GM19372 (cell line): Measurements from ENCODE around the gene RPUSD4.

Source experiments
- ATAC-seq: cut with Tn5 transposase; IDR thresholded peaks from one replicate; pipeline ENCODE4 v1.9.1; 2021; ENCODE audit warnings: mild to moderate bottlenecking, low read depth, moderate library complexity; ENCODE audit not compliant: unreplicated experiment

Gene RPUSD4

DNA sequence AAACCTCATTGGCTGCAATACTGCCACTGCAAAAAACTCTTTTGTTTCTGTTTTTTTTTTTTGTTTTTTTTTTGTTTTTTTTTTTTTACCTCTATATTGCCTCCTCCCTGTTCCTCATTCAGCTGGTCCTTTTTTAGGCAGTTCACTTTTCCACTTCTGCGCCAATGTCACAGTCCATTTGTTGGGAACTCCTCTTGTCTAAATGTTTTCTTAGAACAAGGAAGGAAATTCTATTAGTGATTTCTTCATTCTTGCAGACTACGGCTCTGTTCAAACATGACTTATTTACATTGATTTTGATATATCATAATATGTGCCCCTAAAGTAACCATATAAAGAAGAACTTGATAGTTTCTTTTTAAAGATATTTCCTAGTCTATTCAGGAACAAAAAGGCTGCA lies 3.0 kb upstream of the RPUSD4 start:
- no peak for ATAC-seq

DNA sequence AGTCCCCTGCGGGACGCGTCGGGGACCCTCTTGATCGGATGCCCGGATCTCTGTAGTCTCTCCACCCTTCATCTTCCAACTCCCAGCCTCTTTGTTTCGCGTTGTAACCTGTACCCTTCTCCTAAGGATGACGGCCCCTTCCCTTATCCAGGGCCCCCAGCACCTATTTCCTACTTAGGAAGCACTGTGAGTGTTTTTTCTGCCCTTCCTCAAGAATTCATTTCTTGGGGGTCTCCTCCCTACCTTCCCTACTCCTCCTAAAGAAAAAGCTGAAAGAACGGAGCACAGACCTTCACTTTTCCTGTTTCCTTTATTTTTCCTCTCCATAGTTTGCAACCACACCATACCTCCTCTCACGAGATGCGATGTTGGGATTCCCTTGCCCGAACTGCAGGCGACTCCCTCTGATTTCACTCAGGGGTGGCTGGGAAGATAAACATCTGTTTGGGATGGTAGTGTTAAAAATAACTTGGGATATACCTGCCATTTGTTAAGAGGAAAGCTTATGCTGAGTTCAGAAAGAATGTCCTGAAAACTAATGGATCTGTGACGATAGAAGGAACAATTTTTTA lies 725 bp upstream of the RPUSD4 start:
- ATAC-seq = no peak

DNA sequence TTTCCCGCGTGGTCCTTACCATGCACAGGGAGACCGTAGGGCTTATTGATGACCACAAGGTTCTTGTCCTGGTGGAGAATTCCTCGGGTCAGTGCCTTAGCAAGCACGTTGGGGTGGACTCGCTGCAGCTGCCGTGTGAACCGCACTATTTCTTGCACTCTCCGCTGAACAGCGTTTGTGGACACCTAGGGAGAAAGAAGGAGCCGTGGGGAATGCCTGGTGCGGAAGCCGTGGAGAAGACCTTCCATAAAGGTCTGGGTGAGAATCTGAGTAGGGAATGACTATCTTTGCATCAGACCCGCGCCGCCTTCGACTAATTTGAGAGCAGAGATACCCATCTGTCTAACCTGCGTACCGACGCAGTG lies 597 bp downstream of the RPUSD4 start:
- ATAC-seq = no peak

DNA sequence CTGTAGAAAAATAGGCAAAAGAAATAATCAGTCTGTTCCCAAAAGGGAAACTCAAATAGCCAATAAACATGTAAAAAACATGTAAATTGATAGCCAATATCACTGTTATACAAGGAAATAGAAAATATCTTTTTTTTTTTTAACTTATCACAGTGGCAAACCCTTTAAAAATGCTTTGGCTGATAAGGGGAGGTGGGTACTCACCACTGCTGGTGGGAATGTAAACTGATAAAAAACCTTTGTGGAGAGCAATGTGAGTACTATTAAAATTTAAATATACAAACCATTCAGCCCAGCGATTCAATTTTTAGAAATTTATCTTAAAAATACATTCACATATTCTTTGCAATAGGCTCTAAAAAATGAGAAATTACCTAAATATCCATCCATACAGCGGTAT lies 3.6 kb downstream of the RPUSD4 start:
- ATAC-seq = no peak

DNA sequence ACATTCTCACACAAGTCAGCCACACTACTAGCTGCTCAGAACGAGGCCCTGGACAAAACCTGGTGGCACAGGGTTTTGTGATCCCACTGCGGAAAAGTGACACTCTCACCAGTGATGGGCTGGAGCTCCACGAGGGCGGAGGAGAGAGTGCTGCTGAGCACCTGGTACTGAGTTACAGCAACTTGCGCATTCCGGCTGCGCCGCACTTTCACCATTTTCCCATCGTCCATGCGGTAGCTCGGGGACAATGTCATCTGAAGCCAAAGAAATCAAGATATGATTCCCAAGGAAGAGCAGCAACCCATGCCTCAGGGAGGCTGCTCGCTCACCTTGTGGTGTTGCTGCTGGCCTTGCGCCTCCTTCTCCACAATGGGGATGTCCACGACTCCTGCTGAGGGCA lies 6.1 kb downstream of the RPUSD4 start:
- ATAC-seq = no peak

DNA sequence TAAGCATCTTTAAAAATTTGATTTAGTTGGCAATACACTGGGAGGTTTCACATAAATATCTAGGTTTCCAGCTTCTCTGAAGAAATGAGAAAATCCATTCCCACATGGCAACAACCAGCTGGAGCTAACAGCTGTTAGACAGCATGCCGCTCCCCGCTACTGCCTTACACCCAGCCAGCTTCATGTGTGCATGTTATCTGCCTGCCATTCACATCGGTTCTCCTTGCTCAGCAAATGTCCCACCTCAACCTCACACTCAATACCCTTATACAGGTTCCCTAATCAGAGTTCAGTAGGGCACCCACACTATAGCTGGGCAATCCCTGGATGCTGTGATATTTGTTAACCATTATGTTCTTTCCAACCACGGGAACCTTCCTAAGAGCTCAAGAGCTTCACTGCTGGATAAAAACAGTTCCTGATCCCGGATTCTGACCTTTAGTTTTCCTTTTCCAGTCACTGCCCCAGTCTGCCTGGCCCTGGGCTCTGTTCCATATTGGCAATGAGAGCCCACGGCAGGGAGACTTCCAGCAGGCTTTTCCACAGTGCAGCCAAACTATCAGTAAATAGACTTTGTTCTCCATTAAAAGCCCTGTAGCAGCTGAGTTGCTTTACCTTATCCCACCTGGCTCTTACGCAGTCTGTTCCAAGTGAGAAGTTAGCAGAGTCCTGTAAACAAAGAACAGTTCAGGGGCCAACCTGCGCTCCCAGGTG lies 8.6 kb downstream of the RPUSD4 start:
- ATAC-seq = no peak

DNA sequence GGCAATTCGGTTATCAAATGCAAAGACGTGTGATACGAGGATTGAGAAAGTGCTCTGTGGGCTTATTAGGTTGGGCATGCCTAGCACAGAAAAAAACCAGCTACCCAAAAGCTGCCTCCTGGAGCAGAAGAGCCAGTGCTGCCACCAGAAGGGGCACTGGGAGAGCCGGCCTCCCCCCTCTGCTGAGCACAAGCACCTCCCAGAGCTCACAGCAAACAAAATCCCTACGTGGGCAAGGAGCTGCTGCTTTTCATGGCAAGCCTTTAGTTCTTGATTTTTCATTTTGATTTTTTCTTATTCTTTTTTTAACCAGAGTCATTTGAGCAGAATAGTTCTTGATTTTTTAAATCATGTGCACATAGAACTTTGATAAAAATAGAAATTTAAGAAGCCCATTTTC lies 12.8 kb downstream of the RPUSD4 start:
- ATAC-seq = no peak

DNA sequence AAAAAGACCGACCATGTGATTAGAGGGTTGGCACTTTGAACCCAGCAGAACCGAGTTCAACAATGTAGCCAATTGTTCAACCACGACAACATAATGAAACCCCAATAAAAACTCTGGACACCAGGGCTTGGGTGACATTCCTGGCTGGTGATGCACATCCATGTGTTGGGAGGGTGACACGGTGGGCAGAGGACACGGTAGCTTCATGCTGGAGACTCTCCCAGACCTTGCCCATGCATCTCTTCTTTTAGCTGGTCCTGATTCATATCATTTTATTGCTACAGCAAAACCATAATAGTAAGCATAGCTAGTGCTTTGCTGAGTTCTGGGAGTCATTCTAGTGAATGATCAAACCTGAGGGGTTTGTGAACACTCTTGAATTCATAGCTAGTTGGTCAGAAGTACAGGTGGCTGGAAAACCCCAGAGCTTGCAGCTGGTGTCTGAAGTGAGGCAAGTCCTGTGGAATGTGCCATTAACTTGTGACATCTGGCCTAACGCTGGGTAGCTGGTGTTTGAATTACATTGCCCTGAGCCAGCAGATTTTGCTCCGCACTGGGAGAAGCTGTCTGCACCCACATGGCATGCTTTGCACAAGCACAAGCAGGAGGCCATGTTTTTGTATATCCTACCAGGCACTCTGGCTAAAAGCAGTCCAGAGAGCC lies 14.0 kb downstream of the RPUSD4 start:
- no peak for ATAC-seq

DNA sequence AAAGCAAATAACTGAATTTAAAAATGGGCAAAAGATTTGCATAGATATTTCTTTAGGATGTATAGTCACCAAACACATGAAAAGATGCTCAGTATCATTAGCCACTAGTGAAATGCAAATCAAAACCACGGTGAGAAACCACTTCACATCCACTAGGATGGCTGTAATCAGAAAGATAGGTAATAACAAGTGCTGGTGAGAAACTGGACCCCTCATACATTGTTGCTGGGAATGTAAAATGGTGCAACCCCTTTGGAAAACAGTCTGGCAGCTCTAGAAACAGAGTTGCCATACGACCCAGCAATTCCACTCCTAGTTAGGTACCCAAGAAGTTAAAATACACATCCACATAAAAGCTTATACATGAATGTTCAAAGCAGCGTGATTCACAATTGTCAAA lies 16.3 kb downstream of the RPUSD4 start:
- ATAC-seq = no peak

DNA sequence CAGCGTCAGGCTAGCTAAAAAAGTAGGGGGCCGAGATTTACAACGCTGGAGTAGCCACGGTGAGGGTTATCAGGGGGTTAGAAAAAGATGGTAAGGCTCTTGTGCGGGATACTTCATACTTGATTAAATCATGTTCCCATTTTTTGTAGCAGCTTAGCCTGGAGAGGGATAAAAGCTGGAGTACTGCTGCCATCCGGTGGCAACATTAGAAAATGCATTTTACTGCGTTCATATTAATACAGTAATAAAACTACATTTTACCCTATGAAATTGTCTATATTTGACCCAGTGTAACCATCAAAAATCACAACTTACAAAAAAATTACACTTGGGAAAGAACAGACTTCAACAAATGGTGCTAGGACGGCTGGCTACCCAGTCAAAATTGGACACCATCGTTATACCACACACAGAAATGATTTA lies 17.3 kb downstream of the RPUSD4 start:
- ATAC-seq = no peak

DNA sequence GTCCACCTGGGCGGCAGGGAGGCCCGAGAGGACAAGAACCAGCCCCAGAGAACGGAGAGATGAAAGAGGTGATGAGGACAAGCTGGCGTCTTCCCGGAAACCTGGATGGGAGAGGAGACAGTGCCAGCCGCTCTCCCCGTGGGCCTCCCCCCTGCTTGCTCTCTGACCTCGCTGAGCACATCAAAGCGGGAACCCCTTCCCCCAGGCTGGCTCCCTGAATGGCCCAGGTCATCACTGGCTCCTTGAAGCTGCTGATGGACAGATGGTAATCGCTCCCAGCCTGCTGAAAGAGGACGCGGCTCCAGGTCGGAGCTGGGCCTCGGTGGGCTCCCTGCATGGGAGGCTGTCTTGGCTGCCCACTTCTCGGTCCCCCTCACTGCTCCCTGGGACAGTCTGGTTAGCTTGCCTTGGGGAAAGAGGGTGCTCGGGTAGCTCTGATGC lies 18.4 kb downstream of the RPUSD4 start:
- ATAC-seq = no peak

DNA sequence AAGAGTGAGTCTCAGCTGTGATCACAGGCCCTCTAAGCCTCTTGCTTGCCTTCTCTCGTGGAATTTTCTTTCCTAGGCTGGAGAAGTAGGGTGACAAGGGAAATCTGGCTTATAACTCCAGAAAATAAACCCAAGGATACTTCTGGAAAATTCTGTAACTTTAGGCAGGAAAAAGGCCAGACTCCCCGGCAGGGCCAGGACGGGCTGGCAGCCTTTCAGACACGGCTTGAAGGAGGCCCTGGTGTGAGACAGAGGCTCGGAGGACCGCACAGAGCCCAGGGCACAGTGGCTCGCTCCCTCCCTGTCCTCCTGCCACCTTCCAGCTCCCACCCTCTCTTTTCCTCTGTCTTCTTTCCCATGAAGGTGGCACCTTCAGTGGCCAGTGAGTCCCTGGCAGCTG lies 19.1 kb downstream of the RPUSD4 start:
- no peak for ATAC-seq

DNA sequence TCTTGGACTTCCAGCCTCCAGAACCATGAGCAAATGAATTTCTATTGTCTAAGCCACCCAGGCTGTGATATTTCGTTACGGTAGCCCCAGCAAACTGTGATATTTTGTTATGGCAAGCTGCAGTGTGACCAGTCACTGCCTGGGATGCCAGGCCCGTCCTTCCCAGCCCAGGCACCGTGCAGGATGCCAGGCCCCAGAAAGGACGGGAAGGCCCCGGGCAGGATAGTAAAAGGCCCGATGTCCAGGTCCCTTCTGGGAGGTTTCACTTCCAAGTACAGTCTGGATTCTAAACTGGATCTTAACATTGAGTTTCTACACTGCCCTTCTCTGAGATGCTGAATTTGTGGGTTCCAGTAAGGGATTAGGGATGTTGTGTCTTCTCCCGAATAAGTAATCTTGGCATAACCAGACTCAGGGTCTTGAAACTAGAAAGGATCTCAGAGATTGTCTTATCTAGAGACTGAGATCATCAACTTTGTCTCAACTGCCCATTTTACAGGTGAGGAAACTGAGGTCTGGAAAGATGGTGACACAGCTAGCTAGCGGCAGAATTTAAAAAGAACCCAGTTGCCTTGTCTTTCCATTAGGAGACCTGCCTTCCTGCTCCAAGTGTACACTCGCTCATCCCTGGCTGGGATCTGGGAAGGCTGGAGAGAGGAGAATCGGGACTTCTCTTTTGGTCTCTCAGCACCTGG lies 19.9 kb downstream of the RPUSD4 start:
- no peak for ATAC-seq

DNA sequence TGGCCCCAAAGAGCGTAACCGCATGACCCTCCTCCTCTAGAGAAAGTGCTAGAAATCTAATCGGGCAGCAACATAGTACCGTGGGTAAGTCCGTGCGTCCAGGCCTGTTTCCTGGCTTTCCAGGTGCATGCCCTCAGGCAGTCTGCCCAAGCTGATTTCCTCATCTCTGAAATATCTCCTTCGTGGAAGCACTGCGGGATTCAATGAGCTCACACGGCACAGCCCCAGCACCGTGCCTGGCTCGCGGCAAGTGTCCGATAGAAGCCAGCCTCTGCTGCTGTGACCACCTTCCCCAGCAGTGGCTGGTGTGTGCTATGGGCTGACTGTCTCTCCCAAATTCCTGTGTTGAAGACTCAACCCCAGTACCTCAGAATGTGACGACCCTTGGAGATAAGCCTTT lies 20.7 kb downstream of the RPUSD4 start:
- ATAC-seq = no peak

DNA sequence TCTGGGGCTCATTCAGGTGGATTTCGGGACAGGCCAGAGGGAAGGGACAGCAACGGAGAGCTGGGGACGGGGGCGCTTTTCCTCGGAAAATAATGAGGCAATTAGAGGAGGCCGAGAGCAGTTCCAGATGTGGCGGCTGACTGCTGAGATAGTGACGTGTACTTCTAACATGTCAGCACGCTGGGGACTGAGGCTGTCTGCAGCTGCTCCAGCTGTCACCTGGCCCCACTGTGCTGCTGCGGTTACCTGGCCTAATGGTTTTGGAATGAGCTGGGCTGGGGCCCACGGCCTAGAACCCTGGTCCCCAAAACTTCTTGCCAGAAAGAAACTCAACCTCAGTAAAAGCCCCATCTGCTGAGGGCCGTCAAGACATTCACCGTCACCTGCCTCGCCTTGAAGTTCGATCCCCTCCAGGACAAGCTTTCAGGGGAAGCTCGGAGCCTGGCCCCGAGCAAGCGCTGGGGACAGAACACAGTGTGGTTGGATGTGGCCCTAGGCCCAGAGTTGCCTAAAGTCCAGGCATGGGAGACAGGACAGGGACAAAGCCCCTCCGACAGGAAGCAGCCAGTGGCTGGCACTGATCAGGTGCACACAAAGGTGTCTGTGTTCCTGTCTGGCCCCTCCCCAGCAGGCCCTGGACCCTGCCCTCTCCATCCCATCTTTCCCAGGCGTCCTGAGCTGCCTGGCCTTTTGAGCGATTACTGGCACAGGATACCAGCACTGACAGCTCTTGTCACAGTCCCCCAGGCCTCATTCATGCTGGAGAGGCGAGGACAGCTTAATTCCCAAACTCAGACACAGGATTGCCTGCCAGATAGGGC lies 22.1 kb downstream of the RPUSD4 start:
- peak; percentile 55 for ATAC-seq

DNA sequence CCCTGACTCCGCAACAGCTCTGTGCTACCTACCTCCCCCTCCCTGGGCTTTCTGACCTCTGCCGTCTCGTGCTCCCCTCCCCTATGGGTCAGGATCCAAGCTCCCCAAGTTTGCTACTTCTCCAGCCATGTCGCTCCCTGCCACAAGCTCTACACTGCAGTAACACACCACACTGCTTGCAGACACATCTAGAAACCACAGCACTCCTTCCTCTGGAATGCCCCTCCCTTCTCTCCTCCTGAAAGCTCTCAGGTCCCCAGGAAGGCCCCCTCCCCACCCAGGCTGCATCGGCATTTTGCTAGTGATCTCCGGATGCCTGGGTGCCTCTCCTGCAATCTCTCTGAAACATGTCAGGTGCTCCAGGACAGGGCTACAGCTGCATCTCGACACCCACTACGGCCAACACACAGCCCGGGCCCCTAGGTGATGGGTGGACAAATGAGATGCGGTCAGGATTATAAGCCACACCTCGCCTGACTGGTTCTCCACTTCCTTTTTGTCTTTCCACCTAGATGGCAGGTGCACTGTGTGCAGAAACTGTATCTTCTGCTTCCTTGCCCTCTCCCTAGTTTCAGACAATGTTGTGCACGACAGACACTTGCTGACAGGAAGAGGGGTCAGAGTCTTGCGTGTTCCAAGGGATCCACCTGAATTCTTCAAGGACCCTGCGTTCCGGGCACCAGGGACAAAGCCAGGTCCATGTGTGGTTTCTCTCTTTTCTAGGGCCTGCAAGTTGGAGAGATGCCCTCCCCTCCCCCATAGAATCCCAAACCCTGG lies 22.9 kb downstream of the RPUSD4 start:
- peak; percentile 70 for ATAC-seq

DNA sequence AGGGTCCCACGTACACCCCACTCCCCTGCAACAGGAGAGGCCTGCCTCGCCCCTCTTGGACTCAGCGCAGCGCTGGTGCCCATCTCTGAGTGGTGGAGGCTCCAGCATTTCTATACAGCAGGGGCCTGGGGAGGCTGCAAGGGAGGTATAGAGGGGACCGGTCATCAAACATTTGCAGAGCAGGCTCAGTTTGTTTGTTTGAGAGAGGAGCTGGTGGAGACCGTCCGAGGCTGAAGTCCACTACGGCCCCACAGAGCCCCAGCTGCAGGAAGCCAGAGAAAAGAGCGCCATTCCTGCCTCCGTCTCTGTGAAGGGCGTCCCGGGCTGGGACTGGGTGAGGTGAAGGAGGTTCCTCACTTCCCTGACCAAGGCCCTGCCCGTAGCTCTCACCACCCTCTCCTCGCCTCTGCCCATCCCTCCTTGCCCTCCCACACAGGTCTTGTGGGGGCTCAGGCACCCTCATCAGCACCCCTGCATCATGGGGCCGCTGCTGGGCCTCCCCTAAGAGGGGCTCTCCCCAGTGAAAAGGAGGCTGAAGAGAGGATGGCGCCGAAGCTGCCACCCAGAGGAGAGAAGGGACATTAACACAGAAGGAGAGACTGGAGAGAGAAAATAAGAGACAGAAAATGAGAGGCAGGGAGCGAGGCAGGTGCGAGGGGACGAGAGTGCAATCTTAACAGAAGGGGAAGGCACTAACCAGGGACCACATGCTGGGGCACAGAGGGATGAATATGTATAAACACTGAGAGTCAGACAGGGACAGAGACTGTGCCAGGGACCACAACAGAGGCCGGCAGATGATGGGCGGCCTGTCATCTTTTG lies 24.5 kb downstream of the RPUSD4 start:
- no peak for ATAC-seq

DNA sequence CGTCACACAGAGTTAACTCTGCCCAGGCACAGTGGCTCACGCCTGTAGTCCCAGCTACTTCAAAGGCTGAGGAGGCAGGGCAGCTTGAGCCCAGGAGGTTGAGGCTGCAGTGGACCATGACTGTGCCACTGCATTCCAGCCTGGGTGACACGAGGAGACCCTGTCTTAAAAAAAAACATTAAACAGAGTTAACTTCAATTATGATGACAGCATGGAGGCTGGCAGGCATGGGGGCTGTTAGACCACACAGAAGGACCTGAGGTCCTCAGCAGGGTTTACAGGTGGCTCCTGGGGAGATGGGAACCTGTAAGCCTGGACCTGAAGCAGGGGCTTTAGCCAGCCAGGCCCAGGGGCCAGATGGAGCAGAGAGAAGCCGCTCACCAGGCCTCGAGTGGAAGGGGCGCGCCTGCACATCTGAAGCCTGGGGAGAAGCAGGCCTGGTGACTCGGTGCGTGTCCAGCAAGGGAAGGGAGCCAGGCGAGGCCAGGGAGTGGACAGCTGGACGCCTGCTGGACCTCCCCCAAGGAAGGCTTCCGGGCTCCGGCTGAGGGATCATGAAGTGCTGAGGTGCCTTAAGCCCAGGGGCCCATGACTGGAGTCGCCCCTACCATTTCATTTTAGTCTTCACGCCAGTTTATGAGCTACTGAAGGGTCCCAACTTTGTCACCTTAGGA lies 25.3 kb downstream of the RPUSD4 start:
- ATAC-seq = no peak
